ENCODE results near the gene BLOC1S3.

The BLOC1S3 gene

GRCh38 chr19:45146741-45147205 lies 31.8 kb upstream of the BLOC1S3 start:
- no peak for DNase-seq (ENCODE audit: low read depth)

GRCh38 chr19:45147835-45148676 lies 30.5 kb upstream of the BLOC1S3 start:
- no peak for DNase-seq (ENCODE audit: low read depth)

GRCh38 chr19:45149129-45149528 lies 29.5 kb upstream of the BLOC1S3 start:
- DNase-seq (ENCODE audit: low read depth): no peak

- no peak for DNase-seq (ENCODE audit: low read depth)
Observed at GRCh38 chr19:45150180-45150579, 28.4 kb upstream of the BLOC1S3 start.

- no peak for DNase-seq (ENCODE audit: low read depth)
Observed at GRCh38 chr19:45150751-45151281, 27.8 kb upstream of the BLOC1S3 start.

- no peak for DNase-seq (ENCODE audit: low read depth)
Observed at GRCh38 chr19:45151320-45151719, 27.3 kb upstream of the BLOC1S3 start.

- no peak for DNase-seq (ENCODE audit: low read depth)
Observed at GRCh38 chr19:45151821-45152503, 26.6 kb upstream of the BLOC1S3 start.

GRCh38 chr19:45152504-45153338 lies 25.9 kb upstream of the BLOC1S3 start:
- no peak for DNase-seq (ENCODE audit: low read depth)

- no peak for DNase-seq (ENCODE audit: low read depth)
Observed at GRCh38 chr19:45153339-45154063, 25.1 kb upstream of the BLOC1S3 start.

- no peak for DNase-seq (ENCODE audit: low read depth)
Observed at GRCh38 chr19:45154064-45154827, 24.3 kb upstream of the BLOC1S3 start.

- no peak for DNase-seq (ENCODE audit: low read depth)
Observed at GRCh38 chr19:45156011-45156630, 22.5 kb upstream of the BLOC1S3 start.

- no peak for DNase-seq (ENCODE audit: low read depth)
Observed at GRCh38 chr19:45156751-45157150, 21.8 kb upstream of the BLOC1S3 start.

GRCh38 chr19:45158503-45159209 lies 19.9 kb upstream of the BLOC1S3 start:
- DNase-seq (ENCODE audit: low read depth): no peak

- no peak for DNase-seq (ENCODE audit: low read depth)
Observed at GRCh38 chr19:45159210-45159970, 19.2 kb upstream of the BLOC1S3 start.

- no peak for DNase-seq (ENCODE audit: low read depth)
Observed at GRCh38 chr19:45159971-45160324, 18.6 kb upstream of the BLOC1S3 start.

GRCh38 chr19:45160870-45161737 lies 17.5 kb upstream of the BLOC1S3 start, which contains the start of gene NKPD1:
NKPD1 (minus strand) TSS chr19:45160982; CDS start chr19:45160150, 832 bp downstream.
- no peak for DNase-seq (ENCODE audit: low read depth)

GRCh38 chr19:45161738-45162607 lies 16.6 kb upstream of the BLOC1S3 start:
- DNase-seq (ENCODE audit: low read depth): no peak

All from stimulated activated CD8-positive, alpha-beta memory T cell treated with anti-CD3 and anti-CD28 coated beads, Interleukin-15, amount 100 ng/mL, for 24 hours (primary cell).